Prostate gland (tissue), 2 donors: ENCODE results near the gene ARRB1.

Experiments
- CTCF ChIP-seq, 4 experiments: fragments of 200-600 bp in 2 of 4; fragments of 450-650 bp in 2 of 4; sonication (generic) in 2 of 4; IDR thresholded peaks; 1 replicate in 3 of 4; 2 replicates in 1 of 4; pipeline ENCODE4 v1.5.1; 2016 to 2019; ENCODE audit warnings: antibody characterized with exemption in 4 of 4, mild to moderate bottlenecking in 2 of 4, moderate library complexity in 2 of 4
- POLR2A ChIP-seq: fragments of 450-650 bp; IDR thresholded peaks from one replicate; pipeline ENCODE4 v1.6.1; 2016; ENCODE audit warnings: antibody characterized with exemption, mild to moderate bottlenecking
- POLR2AphosphoS5 ChIP-seq: sonication (generic); formaldehyde crosslinking; IDR thresholded peaks from one replicate; pipeline ENCODE4 v1.6.1; 2017; ENCODE audit warnings: antibody characterized with exemption

- TF ChIP-seq CTCF (IDR thresholded peaks at IDR 0.05) (no peak), POLR2A (no peak), POLR2AphosphoS5 (no peak)
Observed at GRCh38 chr11:75352588-75353206, 1.2 kb upstream of the ARRB1 start.
